Measurements from ENCODE around the gene SLC5A11. TPM values are rescaled to one million over a fixed set of nuclear protein-coding genes. Genes with fewer than 3 reads are reported as not detected.
"Not testable (repeated sequence)": the region's sequence is repeated elsewhere in the genome, so short reads cannot be mapped to it uniquely, and the experiment has no call there.

SLC5A11 gene
- total RNA-seq, 1 experiment from 2014 or later: not detected

DNA sequence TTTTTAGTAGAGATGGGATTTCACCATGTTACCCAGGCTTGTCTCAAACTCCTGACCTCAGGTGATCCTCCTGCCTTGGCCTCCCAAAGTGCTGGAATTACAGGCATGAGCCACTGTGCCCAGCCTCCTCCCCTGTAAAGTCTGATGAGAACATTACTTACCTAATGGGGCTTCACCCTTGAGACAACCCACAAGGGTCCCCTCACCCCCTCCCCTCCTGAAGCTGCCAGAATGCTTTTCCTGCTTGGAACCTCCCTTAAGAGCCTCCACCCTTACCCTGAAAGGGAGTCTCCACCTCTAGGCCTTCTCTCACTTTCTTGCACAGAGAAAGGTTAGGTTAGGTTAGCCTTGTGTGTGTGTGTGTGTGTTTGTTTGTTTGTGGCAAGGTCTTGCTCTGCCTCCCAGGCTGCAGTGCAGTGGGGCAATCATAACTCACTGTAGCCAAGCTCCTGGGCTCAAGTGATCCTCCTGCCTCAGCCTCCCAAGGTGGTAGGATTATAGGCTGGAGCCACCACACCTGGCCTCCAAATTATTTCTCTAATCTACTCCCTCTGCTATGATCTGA is 8.9 kb downstream of the SLC5A11 start:
- no peak for DNase-seq (ENCODE audit: extremely low read depth, low read depth)

DNA sequence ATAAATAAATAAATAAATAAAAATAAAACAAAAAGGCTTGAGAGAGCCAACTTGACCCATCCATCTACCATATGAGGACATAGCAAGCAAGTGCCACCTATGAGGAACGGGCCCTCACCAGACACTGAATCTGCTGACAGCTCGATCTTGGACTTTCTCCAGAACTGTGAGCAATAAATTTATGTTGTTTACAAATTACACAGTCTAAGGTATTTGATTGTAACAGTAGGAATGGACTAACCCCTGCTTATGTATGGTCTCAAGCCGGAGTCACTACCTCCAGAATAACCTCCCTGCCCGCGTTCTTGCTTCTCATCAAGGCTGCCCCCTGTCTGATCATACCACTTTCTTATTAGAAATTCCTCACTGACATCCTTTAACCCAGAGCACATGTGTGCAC is 9.9 kb downstream of the SLC5A11 start:
- DNase-seq (ENCODE audit: extremely low read depth, low read depth): no peak

DNA sequence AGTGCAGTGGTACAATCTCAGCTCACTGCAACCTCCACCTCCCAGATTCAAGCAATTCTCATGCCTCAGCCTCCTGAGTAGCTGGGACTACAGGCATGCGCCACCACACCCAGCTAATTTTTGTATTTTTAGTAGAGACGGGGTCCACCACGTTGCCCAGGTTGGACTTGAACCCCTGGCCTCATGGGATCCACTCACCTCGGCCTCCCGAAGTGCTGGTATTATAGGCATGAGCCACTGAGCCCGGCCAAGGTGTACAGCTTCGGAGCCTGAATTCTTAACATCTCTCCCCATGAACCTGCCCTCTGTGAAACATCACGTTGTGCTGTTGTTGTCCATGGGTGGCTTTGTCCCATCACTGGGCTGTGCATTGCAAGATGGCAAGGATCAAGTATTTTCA is 11.1 kb downstream of the SLC5A11 start:
- DNase-seq (ENCODE audit: extremely low read depth, low read depth): not testable (repeated sequence)

DNA sequence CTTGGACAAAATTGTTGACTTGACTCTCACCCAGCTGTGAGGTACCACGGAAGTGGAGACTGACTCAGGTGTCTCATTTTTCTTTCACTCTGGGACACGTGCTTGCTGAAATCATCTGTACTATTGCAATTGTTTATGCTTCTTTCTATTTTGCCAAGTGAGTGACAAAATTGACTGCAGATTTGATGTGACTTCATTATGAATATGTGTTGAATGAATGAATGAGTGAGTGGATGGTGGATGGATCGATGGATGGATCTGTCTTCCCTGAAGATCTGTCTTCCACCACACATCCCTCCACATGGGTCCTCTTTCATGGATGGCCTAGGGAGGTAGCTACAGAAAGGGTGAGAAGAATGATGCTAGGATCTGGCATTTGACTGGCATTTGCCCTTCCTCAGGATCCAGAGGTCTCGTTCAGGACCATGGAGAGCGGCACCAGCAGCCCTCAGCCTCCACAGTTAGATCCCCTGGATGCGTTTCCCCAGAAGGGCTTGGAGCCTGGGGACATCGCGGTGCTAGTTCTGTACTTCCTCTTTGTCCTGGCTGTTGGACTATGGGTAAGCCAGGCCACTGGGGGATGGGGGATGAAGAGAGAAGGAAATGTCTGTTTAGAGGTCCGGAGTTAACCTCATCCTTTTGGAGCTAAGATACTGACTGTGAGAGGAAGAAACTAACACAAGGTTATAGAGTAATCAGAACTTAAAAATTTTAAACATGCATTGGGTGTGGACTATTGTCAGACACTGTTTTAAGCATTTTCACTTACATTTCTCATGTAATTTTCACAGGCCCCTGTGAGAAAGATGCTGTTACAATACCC is 12.7 kb downstream of the SLC5A11 start:
- DNase-seq (ENCODE audit: extremely low read depth, low read depth): peak; percentile 64

DNA sequence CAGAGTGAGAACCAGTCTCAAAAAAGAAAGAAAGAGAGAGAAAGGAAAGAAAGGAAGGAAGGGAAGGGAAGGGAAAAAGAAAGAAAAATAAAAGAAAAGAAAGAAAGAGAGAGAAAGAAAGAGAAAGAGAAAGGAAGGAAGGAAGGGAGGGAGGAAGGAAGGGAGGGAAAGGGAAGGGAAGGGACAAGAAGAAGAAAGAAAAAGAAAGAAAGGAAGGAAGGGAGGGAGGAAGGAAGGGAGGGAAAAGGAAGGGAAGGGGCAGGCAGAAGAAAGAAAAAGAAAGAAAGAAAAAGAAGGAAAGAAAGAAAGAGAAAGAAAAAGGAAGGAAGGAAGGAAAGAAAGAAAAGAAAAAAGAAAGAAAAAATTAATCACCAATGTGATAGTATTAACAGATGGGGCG is 15.7 kb downstream of the SLC5A11 start:
- DNase-seq (ENCODE audit: extremely low read depth, low read depth): no peak

DNA sequence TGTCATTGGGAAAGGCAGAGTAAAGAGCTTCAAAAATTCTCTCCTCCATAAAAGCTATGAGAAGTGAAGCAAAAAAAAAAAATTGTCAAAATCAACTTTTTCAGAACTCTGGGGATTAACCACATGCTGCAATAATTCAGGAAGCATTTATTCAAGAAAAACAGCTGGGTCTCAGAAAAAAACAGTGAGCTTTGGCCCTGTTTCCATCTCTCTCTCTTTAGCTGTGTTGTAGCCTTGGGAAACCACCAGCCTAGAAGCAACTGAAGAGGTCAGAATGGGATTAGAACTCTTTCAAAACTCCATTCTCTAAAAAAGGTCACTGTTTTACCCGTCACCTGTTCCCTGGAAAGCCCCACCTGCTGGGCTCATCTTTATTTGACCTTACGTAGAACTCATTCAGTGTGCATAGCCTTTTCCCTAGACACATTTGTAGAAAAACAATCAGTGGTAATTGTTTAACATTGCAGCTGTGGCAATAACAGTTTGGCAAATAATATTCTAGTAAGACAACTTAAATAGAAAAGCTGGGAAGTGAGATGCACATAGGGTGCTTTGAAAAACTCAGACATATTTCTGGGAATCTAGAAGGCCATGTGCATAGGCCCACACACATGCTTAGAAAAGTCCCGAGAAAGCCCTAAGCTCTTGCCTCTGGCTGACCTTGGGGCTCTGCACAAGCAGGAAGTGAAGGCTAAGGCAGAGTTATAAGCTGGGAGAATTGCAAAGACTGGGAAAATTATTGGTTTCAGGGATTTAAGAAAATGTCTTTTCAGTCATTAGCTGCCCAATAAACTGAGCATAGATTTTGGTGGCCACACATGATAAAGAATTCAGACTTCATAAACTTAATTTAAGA is 18.0 kb downstream of the SLC5A11 start:
- no peak for DNase-seq (ENCODE audit: extremely low read depth, low read depth)

DNA sequence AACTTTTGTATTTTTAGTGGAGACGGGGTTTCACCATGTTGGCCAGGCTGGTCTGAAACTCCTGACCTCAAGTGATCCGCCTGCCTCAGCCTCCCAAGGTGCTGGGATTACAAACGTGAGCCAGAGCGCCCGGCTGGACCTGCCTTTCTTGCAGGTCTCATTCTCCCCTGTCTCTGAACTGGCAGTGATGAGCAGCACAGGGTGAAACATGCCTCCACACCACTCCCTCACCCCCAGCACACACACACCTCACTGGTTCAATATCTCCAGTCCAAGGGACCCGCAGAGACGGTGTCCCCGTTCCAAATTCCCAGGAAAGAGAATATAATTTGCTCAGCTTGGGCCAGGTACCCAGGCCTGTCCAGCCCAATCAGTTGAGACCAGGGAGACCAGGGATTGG is 23.3 kb downstream of the SLC5A11 start:
- DNase-seq (ENCODE audit: extremely low read depth, low read depth): no peak

DNA sequence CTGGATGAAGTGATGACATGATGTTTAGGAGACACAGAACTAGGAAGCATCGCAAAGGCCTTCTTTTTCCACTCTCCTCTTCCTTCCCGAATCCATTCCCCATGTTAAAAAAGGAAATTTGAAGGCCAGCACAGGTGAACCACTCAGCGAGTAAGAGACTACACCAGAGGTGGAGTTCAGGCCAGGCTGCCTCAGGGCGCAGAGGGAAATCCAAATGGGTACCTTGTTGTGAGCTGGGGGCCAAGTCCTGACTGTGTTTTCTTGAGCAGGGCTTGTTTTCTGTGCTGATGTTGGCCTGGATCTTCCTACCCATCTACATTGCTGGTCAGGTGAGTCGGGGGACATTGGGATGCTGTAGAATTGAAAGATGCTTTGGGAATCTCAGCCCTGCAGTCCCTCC is 26.1 kb downstream of the SLC5A11 start:
- DNase-seq (ENCODE audit: extremely low read depth, low read depth): no peak

DNA sequence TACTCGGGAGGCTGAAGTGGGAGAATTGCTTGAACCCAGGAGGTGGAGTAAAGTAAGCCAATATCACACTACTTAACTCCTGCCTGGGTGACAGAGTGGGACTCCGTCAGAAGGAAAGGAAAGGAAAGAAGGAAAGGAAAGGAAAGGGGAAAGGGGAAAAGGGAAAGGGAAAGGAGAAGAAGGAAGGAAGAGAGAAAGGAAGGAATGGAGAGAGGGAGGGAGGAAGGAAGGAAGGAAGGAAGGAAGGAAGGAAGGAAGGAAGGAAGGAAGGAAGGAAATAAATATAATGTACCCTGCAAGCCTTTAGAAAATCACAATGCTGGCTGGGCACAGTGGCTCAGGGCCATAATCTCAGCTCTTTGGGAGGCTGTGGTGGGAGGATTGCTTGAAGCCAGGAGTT is 27.3 kb downstream of the SLC5A11 start:
- no peak for DNase-seq (ENCODE audit: extremely low read depth, low read depth)

DNA sequence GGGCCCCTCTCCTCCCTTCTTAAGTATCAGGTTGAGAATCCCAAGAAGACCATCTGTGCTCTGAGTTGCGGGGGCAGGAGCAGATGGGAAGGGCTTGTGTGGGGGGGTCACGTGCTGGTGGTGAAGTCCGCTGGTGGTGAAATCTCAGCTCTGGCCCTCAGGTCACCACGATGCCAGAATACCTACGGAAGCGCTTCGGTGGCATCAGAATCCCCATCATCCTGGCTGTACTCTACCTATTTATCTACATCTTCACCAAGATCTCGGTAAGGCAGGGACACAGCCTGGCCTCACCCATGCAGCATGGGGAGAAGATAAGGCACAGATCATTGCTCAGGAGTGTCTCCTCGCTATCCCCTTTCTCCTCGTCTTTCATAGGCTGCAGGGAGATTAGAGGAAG is 29.7 kb downstream of the SLC5A11 start:
- DNase-seq (ENCODE audit: extremely low read depth, low read depth): no peak

DNA sequence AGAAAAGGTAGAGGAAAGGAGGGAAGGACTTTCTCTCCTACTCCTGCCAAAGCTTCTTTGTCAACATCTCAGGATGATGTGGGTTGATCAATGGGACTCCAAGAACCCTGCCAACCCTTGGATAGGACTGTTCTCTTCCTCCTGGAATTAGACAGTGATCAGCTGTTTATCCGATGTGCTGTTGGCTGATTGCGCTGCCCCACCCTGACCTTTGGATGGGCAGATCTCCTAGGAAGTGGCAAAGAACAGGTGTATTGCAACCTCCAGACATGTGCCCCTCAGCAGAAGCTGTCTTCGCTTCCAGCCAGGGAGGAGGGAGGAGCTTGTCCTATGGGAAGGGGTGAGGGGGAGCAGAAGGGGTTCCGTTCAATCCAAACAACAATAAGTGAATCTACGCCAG is 30.5 kb downstream of the SLC5A11 start:
- DNase-seq (ENCODE audit: extremely low read depth, low read depth): no peak

DNA sequence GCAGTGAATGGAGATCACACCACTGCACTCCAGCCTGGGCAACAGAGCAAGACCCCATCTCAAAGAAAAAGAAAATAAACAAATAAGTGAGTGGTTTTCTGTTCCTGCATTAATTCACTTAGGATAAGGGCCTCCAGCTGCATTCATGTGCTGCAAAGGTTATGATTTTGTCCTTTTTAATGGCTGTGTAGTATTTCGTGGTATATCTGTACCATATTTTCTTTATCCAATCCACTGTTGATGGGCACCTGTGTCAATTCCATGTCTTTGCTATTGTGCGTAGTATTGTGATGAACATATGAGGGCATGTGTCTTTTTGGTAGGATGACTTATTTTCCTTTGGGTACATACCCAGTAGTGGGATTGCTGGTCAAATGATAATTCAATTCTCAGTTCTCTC is 33.9 kb downstream of the SLC5A11 start:
- DNase-seq (ENCODE audit: extremely low read depth, low read depth): no peak

DNA sequence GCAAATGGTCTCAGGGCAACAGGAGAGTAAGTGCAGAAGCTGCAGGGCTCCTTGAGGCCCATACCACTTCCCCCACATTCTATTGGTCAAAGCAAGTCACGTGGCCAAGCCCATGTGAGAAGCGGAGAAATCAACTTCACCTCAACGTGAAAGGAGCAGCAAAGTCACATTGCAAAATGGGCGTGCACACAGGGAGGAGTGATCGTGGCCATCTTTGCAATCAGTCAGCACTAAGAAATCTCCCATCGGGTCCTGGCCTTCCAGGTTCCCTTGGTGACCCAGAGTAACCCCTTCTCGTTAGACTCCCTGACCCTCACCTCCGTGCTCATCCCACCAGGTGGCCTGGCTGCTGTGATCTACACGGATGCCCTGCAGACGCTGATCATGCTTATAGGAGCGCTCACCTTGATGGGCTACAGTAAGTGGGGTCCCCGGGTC is 38.0 kb downstream of the SLC5A11 start:
- DNase-seq (ENCODE audit: extremely low read depth, low read depth): no peak

DNA sequence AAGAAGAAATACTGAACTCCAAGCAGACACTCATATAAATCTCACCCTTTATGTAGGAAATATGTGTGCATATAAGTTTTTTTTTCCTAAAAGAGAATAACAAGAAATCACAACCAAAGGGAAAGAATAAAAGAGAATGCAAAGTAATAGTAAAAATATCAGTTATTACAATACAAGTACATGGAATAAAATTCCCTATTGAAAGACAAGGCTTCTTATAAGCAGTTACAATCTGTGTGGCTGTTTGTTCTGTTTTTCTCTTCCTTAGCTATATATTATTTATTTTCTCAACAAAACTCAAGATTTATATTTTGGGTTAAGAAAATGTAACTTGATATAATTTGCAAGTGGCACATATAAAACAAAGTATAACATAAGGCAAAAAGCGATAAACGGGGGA is 41.7 kb downstream of the SLC5A11 start:
- DNase-seq (ENCODE audit: extremely low read depth, low read depth): no peak

DNA sequence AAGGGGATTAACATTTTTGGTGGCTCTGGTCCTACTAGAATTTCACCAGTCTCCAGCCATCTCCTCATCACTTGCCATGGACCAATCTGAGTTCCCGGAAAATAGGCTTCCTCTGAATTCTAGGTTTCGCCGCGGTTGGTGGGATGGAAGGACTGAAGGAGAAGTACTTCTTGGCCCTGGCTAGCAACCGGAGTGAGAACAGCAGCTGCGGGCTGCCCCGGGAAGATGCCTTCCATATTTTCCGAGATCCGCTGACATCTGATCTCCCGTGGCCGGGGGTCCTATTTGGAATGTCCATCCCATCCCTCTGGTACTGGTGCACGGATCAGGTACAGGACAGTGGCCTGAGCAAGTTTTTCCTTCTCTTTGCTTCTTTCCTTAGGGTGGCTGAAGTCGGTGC is 45.0 kb downstream of the SLC5A11 start:
- no peak for DNase-seq (ENCODE audit: extremely low read depth, low read depth)

DNA sequence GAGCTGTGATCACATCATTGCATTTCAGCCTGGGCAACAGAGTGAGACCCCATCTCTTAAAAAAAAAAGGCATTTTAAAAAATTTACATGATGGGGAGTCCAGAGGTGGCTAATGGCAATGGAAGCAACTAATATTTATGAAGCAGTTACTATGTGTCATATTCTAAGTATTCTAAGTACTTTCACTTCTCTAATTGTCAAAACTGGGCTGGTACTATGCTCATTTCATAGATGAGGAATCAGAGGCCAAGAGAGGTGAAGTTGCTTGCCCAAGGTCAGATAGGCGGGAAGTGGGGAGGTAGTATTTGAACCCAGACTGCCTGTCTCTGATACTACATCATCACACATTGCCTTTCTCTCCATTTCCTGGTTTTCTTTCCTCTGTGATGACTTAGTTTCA is 50.7 kb downstream of the SLC5A11 start:
- DNase-seq (ENCODE audit: extremely low read depth, low read depth): no peak

DNA sequence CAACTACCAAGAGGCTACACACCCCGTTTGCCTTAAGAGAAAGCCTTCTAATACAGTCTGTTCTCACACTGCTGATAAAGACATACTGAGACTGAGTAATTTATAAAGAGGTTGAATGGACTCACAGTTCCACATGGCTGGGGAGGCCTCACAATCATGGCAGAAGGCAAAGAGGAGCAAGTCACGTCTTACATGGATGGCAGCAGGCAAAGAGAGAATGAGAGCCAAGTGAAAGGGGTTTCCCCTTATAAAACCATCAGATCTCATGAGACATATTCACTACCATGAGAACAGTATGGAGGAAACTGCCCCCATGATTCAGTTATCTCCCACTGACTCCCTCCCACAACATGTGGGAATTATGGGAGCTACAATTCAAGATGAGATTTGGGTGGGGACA is 51.8 kb downstream of the SLC5A11 start:
- not testable (repeated sequence) for DNase-seq (ENCODE audit: extremely low read depth, low read depth)

DNA sequence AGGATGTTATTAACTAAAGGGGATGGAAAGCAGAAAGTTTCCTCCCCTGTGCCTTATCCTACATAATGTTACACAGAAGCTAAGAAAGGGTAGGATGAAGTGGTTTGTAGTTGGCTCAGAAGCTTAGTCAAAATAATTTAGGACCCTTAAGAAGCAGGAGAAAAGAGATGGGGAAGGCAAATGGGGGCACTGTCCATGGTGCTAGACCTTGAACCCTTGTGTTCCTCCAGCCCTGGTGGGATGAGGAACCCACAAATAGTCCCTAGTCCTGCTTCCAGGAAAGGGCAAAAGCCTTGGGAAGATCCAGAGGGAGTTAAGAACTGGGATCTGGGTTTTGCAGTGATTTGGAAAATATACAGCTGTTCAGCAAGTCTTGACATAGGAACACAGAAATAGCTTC is 54.5 kb downstream of the SLC5A11 start:
- no peak for DNase-seq (ENCODE audit: extremely low read depth, low read depth)

DNA sequence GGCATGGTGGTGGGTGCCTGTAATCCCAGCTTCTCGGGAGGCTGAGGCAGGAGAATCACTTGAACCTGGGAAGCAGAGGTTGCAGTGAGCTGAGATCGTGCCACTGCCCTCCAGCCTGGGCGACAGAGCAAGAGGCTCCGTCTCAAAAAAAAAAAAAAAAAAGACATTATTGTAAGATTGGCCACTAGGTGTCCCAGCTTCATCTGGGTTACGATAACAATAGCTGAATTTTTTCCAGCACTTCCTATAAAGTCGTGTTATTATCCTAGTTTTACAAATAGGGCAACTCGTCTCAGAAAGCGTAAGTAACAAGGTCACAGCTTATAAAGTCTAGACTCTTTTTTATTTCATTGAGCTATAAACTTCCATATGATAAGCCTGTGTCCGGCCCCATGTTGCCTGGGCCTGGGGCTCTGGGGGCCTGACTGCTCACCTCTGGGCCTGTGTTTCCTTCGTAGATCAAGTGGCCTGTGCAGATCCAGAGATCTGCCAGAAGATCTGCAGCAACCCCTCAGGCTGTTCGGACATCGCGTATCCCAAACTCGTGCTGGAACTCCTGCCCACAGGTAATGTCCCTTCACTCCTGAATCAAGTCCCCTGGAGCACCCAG is 60.5 kb downstream of the SLC5A11 start:
- peak; percentile 8 for DNase-seq (ENCODE audit: extremely low read depth, low read depth)

DNA sequence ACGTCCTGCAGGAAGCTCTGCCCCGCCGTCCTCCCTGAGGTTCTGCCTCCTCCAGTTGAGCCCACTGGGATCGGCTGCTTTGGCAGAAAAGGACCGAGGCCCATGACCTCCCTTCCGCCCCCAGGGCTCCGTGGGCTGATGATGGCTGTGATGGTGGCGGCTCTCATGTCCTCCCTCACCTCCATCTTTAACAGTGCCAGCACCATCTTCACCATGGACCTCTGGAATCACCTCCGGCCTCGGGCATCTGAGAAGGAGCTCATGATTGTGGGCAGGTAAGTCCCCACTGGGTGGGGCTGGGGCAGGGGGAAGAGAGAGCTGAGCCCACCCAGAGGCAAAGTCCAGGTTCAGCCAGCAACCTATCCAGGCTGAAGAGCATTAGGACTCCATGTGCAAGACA is 61.1 kb downstream of the SLC5A11 start:
- DNase-seq (ENCODE audit: extremely low read depth, low read depth): no peak

DNA sequence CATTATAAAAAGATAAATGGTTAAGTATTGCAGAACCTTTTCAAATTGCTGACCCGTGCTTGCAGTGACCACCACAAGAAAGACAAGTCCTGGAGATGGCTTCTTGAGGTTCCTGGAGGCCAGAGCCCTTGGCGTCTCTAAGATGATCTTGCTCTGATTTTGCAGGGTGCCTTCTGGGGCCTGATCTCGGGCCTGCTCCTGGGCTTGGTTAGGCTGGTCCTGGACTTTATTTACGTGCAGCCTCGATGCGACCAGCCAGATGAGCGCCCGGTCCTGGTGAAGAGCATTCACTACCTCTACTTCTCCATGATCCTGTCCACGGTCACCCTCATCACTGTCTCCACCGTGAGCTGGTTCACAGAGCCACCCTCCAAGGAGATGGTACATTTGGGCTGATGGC is 63.0 kb downstream of the SLC5A11 start:
- DNase-seq (ENCODE audit: extremely low read depth, low read depth): no peak

All from NCI-H460 (cell line).